IMR-90 (cell line): Measurements from ENCODE around the gene WDFY2. TPM values are rescaled to one million over a fixed set of nuclear protein-coding genes. Genes with fewer than 3 reads are reported as not detected.

ENCODE experiments used
- ATAC-seq: fragments of 200-7000 bp; cut with Tn5 transposase; 2 replicates; pipeline ENCODE4 v1.9.1; 2020; ENCODE audit warnings: low read depth, mild to moderate bottlenecking, moderate library complexity
- BruUV-seq: library from RNA; stranded (reverse); fragments of 400-500 nt; replicated peaks from 2 replicates; lab custom pipeline; 2021; lab: Mats Ljungman, UMichigan
- CTCF ChIA-PET: fragments of 300-600 bp; formaldehyde crosslinking; extraction: SDS; loops from one replicate; lab custom pipeline; 2021; ENCODE audit warnings: antibody characterized with exemption; lab: Yijun Ruan, JAX
- POLR2A ChIA-PET: fragments of 300-600 bp; sonication (Branson Sonifier 250); formaldehyde crosslinking; loops from one replicate; lab custom pipeline; 2022; ENCODE audit warnings: antibody characterized with exemption; ENCODE audit not compliant: unreplicated experiment; lab: Charles Lee
- DNase-seq: peaks from one replicate; pipeline ENCODE4 v3.0.0; 2013
- H2AFZ ChIP-seq: replicated peaks from 2 replicates; pipeline ENCODE3; 2013; ENCODE audit warnings: low read length, mild to moderate bottlenecking; ENCODE audit not compliant: poor library complexity
- H2AK5ac ChIP-seq: 2 replicates; pipeline ENCODE4 v1.6.1; 2013; ENCODE audit warnings: low read depth, low read length, inconsistent platforms
- H2AK9ac ChIP-seq: replicated peaks from 2 replicates; pipeline ENCODE3; 2013; ENCODE audit warnings: mild to moderate bottlenecking, low read depth, low read length, moderate library complexity; ENCODE audit not compliant: poor library complexity
- H2BK120ac ChIP-seq: 2 replicates; pipeline ENCODE4 v1.6.1; 2013; ENCODE audit warnings: low read depth, low read length, inconsistent platforms
- H2BK15ac ChIP-seq: 3 replicates; pipeline ENCODE4 v1.6.1; 2013; ENCODE audit warnings: low read depth, low read length, inconsistent platforms
- H2BK20ac ChIP-seq: 2 replicates; pipeline ENCODE4 v1.6.1; 2013; ENCODE audit warnings: low read depth, mild to moderate bottlenecking, inconsistent platforms, low read length, moderate library complexity
- H2BK5ac ChIP-seq: 2 replicates; pipeline ENCODE4 v1.6.1; 2013; ENCODE audit warnings: mild to moderate bottlenecking, low read depth, low read length, inconsistent platforms; ENCODE audit not compliant: poor library complexity, severe bottlenecking
- H3K14ac ChIP-seq: replicated peaks from 2 replicates; pipeline ENCODE4 v1.6.1; 2013; ENCODE audit warnings: low read depth, low read length, inconsistent platforms
- H3K18ac ChIP-seq: 2 replicates; pipeline ENCODE4 v1.6.1; 2013; ENCODE audit warnings: low read depth, low read length, control low read depth
- H3K23ac ChIP-seq: 2 replicates; pipeline ENCODE4 v1.6.1; 2013; ENCODE audit warnings: low read depth, low read length, inconsistent platforms
- H3K27ac ChIP-seq: 2 replicates; pipeline ENCODE4 v1.5.1; 2013; ENCODE audit warnings: mild to moderate bottlenecking, control low read depth, low read length; ENCODE audit not compliant: insufficient read depth
- H3K27me3 ChIP-seq: 2 replicates; pipeline ENCODE4 v1.6.1; 2013; ENCODE audit warnings: low read length; ENCODE audit not compliant: control insufficient read depth, insufficient read depth
- H3K36me3 ChIP-seq: 2 replicates; pipeline ENCODE4 v1.6.1; 2013; ENCODE audit warnings: low read length, mixed read lengths; ENCODE audit not compliant: control insufficient read depth, insufficient read depth
- H3K4ac ChIP-seq: 2 replicates; pipeline ENCODE4 v1.6.1; 2013; ENCODE audit warnings: low read depth, low read length, inconsistent platforms
- H3K4me1 ChIP-seq: 2 replicates; pipeline ENCODE4 v1.6.1; 2013; ENCODE audit warnings: low read length, mixed read lengths; ENCODE audit not compliant: control insufficient read depth, insufficient read depth
- H3K4me2 ChIP-seq: 2 replicates; pipeline ENCODE4 v1.6.1; 2013; ENCODE audit warnings: low read depth, mild to moderate bottlenecking, control low read depth, low read length, moderate library complexity
- H3K4me3 ChIP-seq: 2 replicates; pipeline ENCODE4 v1.5.1; 2013; ENCODE audit warnings: low read depth, mild to moderate bottlenecking, control low read depth, low read length, moderate library complexity; ENCODE audit not compliant: insufficient read depth
- H3K56ac ChIP-seq: 2 replicates; pipeline ENCODE4 v1.6.1; 2013; ENCODE audit warnings: low read length, inconsistent platforms; ENCODE audit not compliant: insufficient read depth; ENCODE audit errors: extremely low read depth
- H3K79me1 ChIP-seq, 2 experiments: 2 replicates each; pipeline ENCODE4 v1.6.1; 2013; ENCODE audit warnings: low read length in 2 of 2, inconsistent platforms in 1 of 2, low read depth in 1 of 2
- H3K9ac ChIP-seq: 2 replicates; pipeline ENCODE4 v1.6.1; 2013; ENCODE audit warnings: low read depth, low read length, control low read depth
- H3K9me1 ChIP-seq: 2 replicates; pipeline ENCODE4 v1.6.1; 2013; ENCODE audit warnings: low read length, inconsistent platforms; ENCODE audit not compliant: insufficient read depth
- H3K9me3 ChIP-seq: 2 replicates; pipeline ENCODE4 v1.6.1; 2013; ENCODE audit warnings: low read length; ENCODE audit not compliant: control insufficient read depth, insufficient read depth
- H4K20me1 ChIP-seq: 2 replicates; pipeline ENCODE4 v1.6.1; 2013; ENCODE audit warnings: low read length, inconsistent platforms; ENCODE audit not compliant: insufficient read depth
- H4K5ac ChIP-seq: 2 replicates; pipeline ENCODE4 v1.6.1; 2013; ENCODE audit warnings: mild to moderate bottlenecking, low read depth, low read length, control low read depth
- H4K8ac ChIP-seq, 2 experiments: 2 replicates each; pipeline ENCODE4 v1.6.1; 2013; ENCODE audit warnings: low read depth in 2 of 2, low read length in 2 of 2, control low read depth in 1 of 2, inconsistent platforms in 1 of 2
- H4K91ac ChIP-seq: 2 replicates; pipeline ENCODE4 v1.6.1; 2013; ENCODE audit warnings: low read depth, low read length, inconsistent platforms; ENCODE audit not compliant: insufficient read depth
- BHLHE40 ChIP-seq: fragments of 150-350 bp; IDR thresholded peaks from 2 replicates; pipeline ENCODE4 v1.6.1; 2016; ENCODE audit warnings: mild to moderate bottlenecking, low read depth, low read length
- CTCF ChIP-seq: conservative IDR thresholded peaks from 2 replicates; pipeline ENCODE4 v1.5.1; 2012; ENCODE audit warnings: mild to moderate bottlenecking, low read depth, low read length, improper control_type of control experiment
- FOS ChIP-seq: fragments of 150-350 bp; IDR thresholded peaks from 2 replicates; pipeline ENCODE4 v1.6.1; 2016; ENCODE audit warnings: low read depth, low read length
- MXI1 ChIP-seq: IDR thresholded peaks from 2 replicates; pipeline ENCODE4 v1.6.1; 2012; ENCODE audit warnings: low read depth, mild to moderate bottlenecking, low read length, moderate library complexity, borderline replicate concordance
- NFE2L2 ChIP-seq: fragments of 150-350 bp; IDR thresholded peaks from 2 replicates; pipeline ENCODE4 v1.6.1; 2016; ENCODE audit warnings: low read depth, mild to moderate bottlenecking, low read length
- POLR2A ChIP-seq: IDR thresholded peaks from 2 replicates; pipeline ENCODE4 v1.6.1; 2012; ENCODE audit warnings: mild to moderate bottlenecking, low read depth, low read length
- RAD21 ChIP-seq: IDR thresholded peaks from 2 replicates; pipeline ENCODE4 v1.6.1; 2012; ENCODE audit warnings: low read length, improper control_type of control experiment
- RCOR1 ChIP-seq: IDR thresholded peaks from 2 replicates; pipeline ENCODE4 v1.6.1; 2012; ENCODE audit warnings: mild to moderate bottlenecking, low read length, improper control_type of control experiment; ENCODE audit not compliant: insufficient replicate concordance
- SMC3 ChIP-seq: fragments of 150-350 bp; IDR thresholded peaks from 2 replicates; pipeline ENCODE4 v1.6.1; 2016; ENCODE audit warnings: low read depth, mild to moderate bottlenecking, antibody characterized with exemption, low read length, moderate library complexity
- WGBS, 2 experiments: methylation state at CpG; one replicate each; pipeline versions ENCODE4 v1.1.5 to v1.1.7; 2013; ENCODE audit warnings: missing lambda C conversion rate in 2 of 2; ENCODE audit not compliant: insufficient read length in 1 of 2; ENCODE audit errors: extremely low coverage in 2 of 2; 5-methylcytosine and 5-hydroxymethylcytosine counted together
- dilution Hi-C: fragments of 300-500 bp; cut with HindIII; formaldehyde crosslinking; loops from one replicate; pipeline ENCODE4 v1.14.3; 2018; ENCODE audit warnings: low sequenced_read_pairs; ENCODE audit not compliant: unreplicated experiment
- in situ Hi-C: fragments of 300-500 bp; cut with MboI; formaldehyde crosslinking; loops from 3 replicates; pipeline ENCODE4 v1.14.3; 2019; ENCODE audit warnings: low sequenced_read_pairs, inconsistent platforms, mixed read lengths
- intact Hi-C: fragments of 100-400 bp; cut with micrococcal nuclease; formaldehyde crosslinking; loops from 2 replicates; pipeline ENCODE4 v1.10.0; 2022
- polyA plus RNA-seq, 3 experiments: library from polyadenylated mRNA; depleted of rRNA; stranded (reverse); fragments of >200 nt; gene quantifications; 2 replicates each; pipeline ENCODE4 v1.2.3, GENCODE V29; 2012; ENCODE audit warnings: low replicate concordance in 1 of 3
- total RNA-seq: library from RNA; depleted of rRNA; stranded (reverse); fragments of >200 nt; gene quantifications from 2 replicates; pipeline ENCODE4 v1.2.3, GENCODE V29; 2012

The WDFY2 gene
- total and polyA plus RNA-seq, 2 of the 4 experiments (the other 2 are of a cell fraction), result 4.3 to 5.4 TPM

GRCh38 chr13:51802631-51803418 lies 218.6 kb downstream of the WDFY2 start:
- Histone ChIP-seq H2BK15ac (0 out of 3 replicates have a peak overlapping the region, but pooled peaks have one; percentile 16), H4K5ac (peak overlapping the region; percentile 61), H2BK5ac (no peak overlapping the region), H2BK20ac (peak overlapping the region; percentile 44; the same call in 1 of the 2 replicates), H3K79me1 (peaks cover 0 to 9% of the 10 kb centered on the region in 2 experiments; a peak in 1 of 4 replicates), H2AK5ac (peak overlapping the region; percentile 21), H3K23ac (peak overlapping the region; percentile 21; the same call in 1 of the 2 replicates), H3K56ac (no peak overlapping the region; the same call in 1 of the 2 replicates), H3K9ac (peak overlapping the region; percentile 64), H3K14ac (peak overlapping the region; percentile 83), H4K8ac (peak overlapping the region; percentile 70 to 73), H3K4me1 (peaks cover 4% of the 10 kb centered on the region), H2BK120ac (peak overlapping the region; percentile 54), H3K4me3 (peak overlapping the region; percentile 84), H2AFZ (peak overlapping the region; percentile 98), H3K4me2 (peak overlapping the region; percentile 91), H2AK9ac (peak overlapping the region; percentile 88), H3K27ac (no peak overlapping the region; the same call in 1 of the 2 replicates), H3K18ac (no peak overlapping the region), H3K9me1 (peaks cover 4% of the 10 kb centered on the region; the same call in 1 of the 2 replicates), H3K9me3 (no peaks in the 10 kb centered on the region), H3K27me3 (no peaks in the 10 kb centered on the region), H3K36me3 (no peaks in the 10 kb centered on the region), H4K91ac (peak overlapping the region; percentile 54), H3K4ac (peak overlapping the region; percentile 85), H4K20me1 (no peaks in the 10 kb centered on the region)
- CTCF ChIA-PET, result no interaction called here
- no peak for TF ChIP-seq POLR2A
- TF ChIP-seq CTCF, result no peak
- TF ChIP-seq RCOR1, result no peak
- no peak for TF ChIP-seq NFE2L2
- TF ChIP-seq MXI1, result no peak
- TF ChIP-seq BHLHE40, result no peak
- no peak for TF ChIP-seq SMC3
- TF ChIP-seq FOS, result no peak
- no peak for TF ChIP-seq RAD21
- ATAC-seq (no peak), DNase-seq (no peak)
- in situ Hi-C loops (no loop called here), dilution Hi-C loops (no loop called here), intact Hi-C loops (loop anchor here (1.0 to 10.0 kb wide), 3 partner anchors 218 to 578 kb away; partner anchors contain the start of genes FAM124A and INTS6)
- 73% methylated on average over 3 of the region's 9 CpGs; no CpG with 5 or more reads in 1 of the 2 experiments for WGBS, 2 experiments
- POLR2A ChIA-PET, result interaction anchor here (0.5 to 1.5 kb wide), 2 partner anchors 185 to 350 kb away, joined by 6 to 7 read pairs; no protein-coding TSS in a partner anchor
- no TSS peak for BruUV-seq
